ENCODE measurements around the gene CEACAM4.

DNA sequence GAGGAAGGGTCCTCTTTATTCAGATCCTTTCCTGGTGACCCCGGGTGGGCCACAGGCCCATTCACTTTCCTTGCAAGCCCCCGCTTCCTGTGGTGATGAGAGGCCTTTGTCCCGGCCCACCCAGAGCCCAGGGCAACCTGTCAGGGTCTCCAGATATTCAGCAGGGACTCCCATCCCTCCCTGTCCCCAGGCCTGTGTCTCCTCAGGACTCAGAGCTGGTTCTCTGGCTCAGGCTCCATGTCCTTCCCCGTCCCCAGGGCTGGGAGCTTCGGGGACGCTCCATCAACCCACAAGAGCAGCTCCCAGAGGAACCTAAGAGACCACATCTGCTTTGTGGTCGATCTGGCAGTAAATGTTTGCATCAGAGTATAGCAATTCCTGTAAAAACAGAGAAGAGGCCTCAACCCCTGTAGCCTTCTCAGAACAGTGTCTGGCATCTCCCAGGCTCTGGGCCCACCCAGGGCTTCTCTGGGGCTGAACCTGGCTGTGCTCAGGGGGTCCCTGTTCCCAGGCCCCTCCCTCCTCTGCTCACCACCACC lies 7.8 kb downstream of the CEACAM4 start:
- TF ChIP-seq, protein P1, sequence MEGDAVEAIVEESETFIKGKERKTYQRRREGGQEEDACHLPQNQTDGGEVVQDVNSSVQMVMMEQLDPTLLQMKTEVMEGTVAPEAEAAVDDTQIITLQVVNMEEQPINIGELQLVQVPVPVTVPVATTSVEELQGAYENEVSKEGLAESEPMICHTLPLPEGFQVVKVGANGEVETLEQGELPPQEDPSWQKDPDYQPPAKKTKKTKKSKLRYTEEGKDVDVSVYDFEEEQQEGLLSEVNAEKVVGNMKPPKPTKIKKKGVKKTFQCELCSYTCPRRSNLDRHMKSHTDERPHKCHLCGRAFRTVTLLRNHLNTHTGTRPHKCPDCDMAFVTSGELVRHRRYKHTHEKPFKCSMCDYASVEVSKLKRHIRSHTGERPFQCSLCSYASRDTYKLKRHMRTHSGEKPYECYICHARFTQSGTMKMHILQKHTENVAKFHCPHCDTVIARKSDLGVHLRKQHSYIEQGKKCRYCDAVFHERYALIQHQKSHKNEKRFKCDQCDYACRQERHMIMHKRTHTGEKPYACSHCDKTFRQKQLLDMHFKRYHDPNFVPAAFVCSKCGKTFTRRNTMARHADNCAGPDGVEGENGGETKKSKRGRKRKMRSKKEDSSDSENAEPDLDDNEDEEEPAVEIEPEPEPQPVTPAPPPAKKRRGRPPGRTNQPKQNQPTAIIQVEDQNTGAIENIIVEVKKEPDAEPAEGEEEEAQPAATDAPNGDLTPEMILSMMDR (IDR thresholded peaks at IDR 0.05; ENCODE audit: insufficient read depth, low read length, poor library complexity, severe bottlenecking): no peak
- no peak for TF ChIP-seq EZH2phosphoT487 (conservative IDR thresholded peaks at IDR 0.05; ENCODE audit: low read length)
